Uterus (tissue), 4 donors: ENCODE data around the gene MAP4K3. TPM values are rescaled to one million over a fixed set of nuclear protein-coding genes. Genes with fewer than 3 reads are reported as not detected.
"Not testable (repeated sequence)": the region's sequence is repeated elsewhere in the genome, so short reads cannot be mapped to it uniquely, and the experiment has no call there.

Experiments
- DNase-seq, 2 donors: peaks; one replicate each; pipeline ENCODE4 v3.0.0-alpha.2; 2019 to 2020
- H3K27ac ChIP-seq, 2 donors: fragments of 200-600 bp; sonication (generic); 1 replicate in 1 of 2; 2 replicates in 1 of 2; pipeline ENCODE4 v1.5.1; 2016 to 2018
- H3K27me3 ChIP-seq, 2 donors: fragments of 200-600 bp; sonication (generic); one replicate each; pipeline ENCODE4 v1.5.1; 2018 to 2019; ENCODE audit warnings: control low read depth in 1 of 2
- H3K36me3 ChIP-seq, 2 donors: fragments of 200-600 bp; sonication (generic); one replicate each; pipeline ENCODE4 v1.5.1; 2019; ENCODE audit warnings: control low read depth in 1 of 2
- H3K4me1 ChIP-seq, 2 donors: fragments of 200-600 bp; sonication (generic); one replicate each; pipeline ENCODE4 v1.5.1; 2018 to 2019; ENCODE audit warnings: control low read depth in 1 of 2
- H3K4me3 ChIP-seq, 2 donors: fragments of 200-600 bp; sonication (generic); 1 replicate in 1 of 2; 2 replicates in 1 of 2; pipeline ENCODE4 v1.5.1; 2018 to 2019; ENCODE audit warnings: mild to moderate bottlenecking in 1 of 2
- H3K9me3 ChIP-seq, 2 donors: fragments of 200-600 bp; sonication (generic); one replicate each; pipeline ENCODE4 v1.5.1; 2019; ENCODE audit warnings: control low read depth in 1 of 2
- POLR2A ChIP-seq, 2 donors: fragments of 450-650 bp; IDR thresholded peaks; one replicate each; pipeline ENCODE4 v1.6.1; 2016; ENCODE audit warnings: antibody characterized with exemption in 2 of 2, mild to moderate bottlenecking in 1 of 2, moderate library complexity in 1 of 2
- intact Hi-C: fragments of 100-400 bp; cut with DNase I; formaldehyde crosslinking; loops from one replicate; pipeline ENCODE4 v1.15.1; 2023; ENCODE audit warnings: low total_unique reads
- total RNA-seq, 4 donors: library from RNA; depleted of rRNA in 3 of 4; stranded (reverse); fragments of >200 nt in 3 of 4; gene quantifications; one replicate each; pipeline versions ENCODE4 v1.1.0 to v1.2.4, GENCODE V29; 2014 to 2023
- TF ChIP-seq, protein P1 (sequence below), 4 experiments: fragments of 200-600 bp in 2 of 4; fragments of 450-650 bp in 2 of 4; sonication (generic) in 2 of 4; IDR thresholded peaks; one replicate each; pipeline ENCODE4 v1.5.1; 2016 to 2019; ENCODE audit warnings: antibody characterized with exemption in 4 of 4, mild to moderate bottlenecking in 2 of 4, moderate library complexity in 1 of 4
- donor health status: DM: yes; HTN: yes; CAD: no.

Gene MAP4K3
- total RNA-seq, 4 donors from 2014 or later: 31.5 to 110 (median 72.3) TPM

DNA sequence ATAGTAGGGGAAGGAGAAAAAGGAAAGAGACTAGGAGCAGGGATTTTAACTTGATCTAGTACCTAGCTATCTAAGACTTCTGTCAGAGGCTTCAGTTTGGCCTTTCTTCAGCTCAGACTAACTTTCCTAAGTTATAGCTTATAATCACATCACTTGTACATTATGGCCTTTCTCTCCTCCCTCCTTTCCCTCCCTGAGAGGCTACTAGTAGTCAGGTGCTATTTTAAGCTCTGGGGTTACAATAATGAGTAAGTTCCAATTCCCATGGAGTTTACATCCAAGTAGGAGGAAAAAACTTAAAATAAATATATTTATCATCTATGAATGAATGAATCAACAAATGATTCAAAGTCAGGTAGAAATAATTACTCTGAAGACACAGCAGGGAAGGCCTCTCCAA is 102.6 kb downstream of the MAP4K3 start:
- no peak for TF ChIP-seq POLR2A (IDR thresholded peaks at IDR 0.05)
- TF ChIP-seq, protein P1, sequence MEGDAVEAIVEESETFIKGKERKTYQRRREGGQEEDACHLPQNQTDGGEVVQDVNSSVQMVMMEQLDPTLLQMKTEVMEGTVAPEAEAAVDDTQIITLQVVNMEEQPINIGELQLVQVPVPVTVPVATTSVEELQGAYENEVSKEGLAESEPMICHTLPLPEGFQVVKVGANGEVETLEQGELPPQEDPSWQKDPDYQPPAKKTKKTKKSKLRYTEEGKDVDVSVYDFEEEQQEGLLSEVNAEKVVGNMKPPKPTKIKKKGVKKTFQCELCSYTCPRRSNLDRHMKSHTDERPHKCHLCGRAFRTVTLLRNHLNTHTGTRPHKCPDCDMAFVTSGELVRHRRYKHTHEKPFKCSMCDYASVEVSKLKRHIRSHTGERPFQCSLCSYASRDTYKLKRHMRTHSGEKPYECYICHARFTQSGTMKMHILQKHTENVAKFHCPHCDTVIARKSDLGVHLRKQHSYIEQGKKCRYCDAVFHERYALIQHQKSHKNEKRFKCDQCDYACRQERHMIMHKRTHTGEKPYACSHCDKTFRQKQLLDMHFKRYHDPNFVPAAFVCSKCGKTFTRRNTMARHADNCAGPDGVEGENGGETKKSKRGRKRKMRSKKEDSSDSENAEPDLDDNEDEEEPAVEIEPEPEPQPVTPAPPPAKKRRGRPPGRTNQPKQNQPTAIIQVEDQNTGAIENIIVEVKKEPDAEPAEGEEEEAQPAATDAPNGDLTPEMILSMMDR (IDR thresholded peaks at IDR 0.05): no peak

DNA sequence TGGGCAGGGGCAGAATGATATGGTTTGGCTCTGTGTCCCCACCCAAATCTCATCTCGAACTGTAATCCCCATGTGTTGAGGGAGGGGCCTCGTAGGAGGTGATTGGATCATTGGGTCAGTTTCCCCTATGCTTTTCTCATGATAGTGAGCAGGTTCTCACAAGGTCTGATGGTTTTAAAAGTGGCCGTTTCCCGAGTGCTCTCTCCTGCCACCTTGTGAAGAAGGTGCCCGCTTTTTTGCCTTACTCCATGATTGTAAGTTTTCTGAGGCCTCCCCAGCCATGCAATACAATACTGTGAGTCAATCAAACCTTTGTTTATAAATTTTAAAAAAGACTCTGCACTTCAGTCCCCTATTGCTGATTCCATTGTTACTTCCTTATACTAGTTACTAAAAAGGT is 110.4 kb downstream of the MAP4K3 start:
- Histone ChIP-seq H3K27ac (no peak overlapping the region), H3K36me3 (no peaks in the 10 kb centered on the region), H3K9me3 (no peaks in the 10 kb centered on the region), H3K27me3 (no peaks in the 10 kb centered on the region), H3K4me3 (no peak overlapping the region), H3K4me1 (no peaks in the 10 kb centered on the region)
- intact Hi-C loops: no loop called here
- TF ChIP-seq, protein P1 (IDR thresholded peaks at IDR 0.05): no peak
- no peak for TF ChIP-seq POLR2A (IDR thresholded peaks at IDR 0.05)
- no peak for DNase-seq

More for the DNA sequence above, 102.6 kb downstream of the MAP4K3 start:
- no peak for DNase-seq
- H3K4me3 ChIP-seq: no peak overlapping the region
- no peaks in the 10 kb centered on the region for H3K27me3 ChIP-seq
- intact Hi-C loops: no loop called here
- no peak overlapping the region for H3K27ac ChIP-seq
- H3K4me1 ChIP-seq: no peaks in the 10 kb centered on the region
- no peaks in the 10 kb centered on the region for H3K36me3 ChIP-seq
- H3K9me3 ChIP-seq: no peaks in the 10 kb centered on the region

GRCh38 chr2:39325966-39326365 is 111.1 kb downstream of the MAP4K3 start:
- Histone ChIP-seq H3K27ac (no peak overlapping the region), H3K4me1 (no peaks in the 10 kb centered on the region), H3K9me3 (no peaks in the 10 kb centered on the region), H3K36me3 (no peaks in the 10 kb centered on the region), H3K4me3 (no peak overlapping the region), H3K27me3 (no peaks in the 10 kb centered on the region)
- TF ChIP-seq POLR2A (IDR thresholded peaks at IDR 0.05): no peak
- TF ChIP-seq, protein P1 (IDR thresholded peaks at IDR 0.05): no peak
- no peak for DNase-seq
- intact Hi-C loops: no loop called here

- H3K36me3 ChIP-seq, H3K9me3 ChIP-seq, H3K4me1 ChIP-seq, DNase-seq, H3K4me3 ChIP-seq, H3K27me3 ChIP-seq, intact Hi-C loops, H3K27ac ChIP-seq: not testable (repeated sequence)
Measured at GRCh38 chr2:39321056-39322035, 115.7 kb downstream of the MAP4K3 start.

GRCh38 chr2:39320162-39320561 is 116.9 kb downstream of the MAP4K3 start:
- TF ChIP-seq POLR2A (IDR thresholded peaks at IDR 0.05): no peak
- TF ChIP-seq, protein P1 (IDR thresholded peaks at IDR 0.05): no peak
- H3K36me3 ChIP-seq: no peaks in the 10 kb centered on the region
- H3K4me1 ChIP-seq: no peaks in the 10 kb centered on the region
- H3K4me3 ChIP-seq: no peak overlapping the region
- intact Hi-C loops: no loop called here
- DNase-seq: no peak
- no peaks in the 10 kb centered on the region for H3K27me3 ChIP-seq
- H3K9me3 ChIP-seq: no peaks in the 10 kb centered on the region
- H3K27ac ChIP-seq: no peak overlapping the region
